ENCODE results near the gene ARHGAP8. TPM values are rescaled to one million over a fixed set of nuclear protein-coding genes. Genes with fewer than 3 reads are reported as not detected.

The ARHGAP8 gene
- total and polyA plus RNA-seq, 2 of the 13 experiments (the other 11 are each of a cell fraction or from before 2014, with no cell fraction given): 0.07 TPM; not detected in 1

- no peak for FAIRE-seq
- no peak overlapping the region for H3K9ac ChIP-seq (ENCODE audit: insufficient read depth, low read depth, low read length)
- H3K4me3 ChIP-seq (replicated peaks in 1 of 3; ENCODE audit: insufficient read depth in 1 of 3, low read depth in 2 of 3, low read length in 3 of 3): no peak overlapping the region
- ChIA-PET CTCF (ENCODE audit: low intra/inter-chr PET ratio, low total read pairs) (no interaction called here), POLR2A (no interaction called here)
- 74% methylated on average over 14 of the region's 17 CpGs for WGBS (ENCODE audit: low lambda C conversion rate)
- TF ChIP-seq AGO1 (IDR thresholded peaks at IDR 0.05; ENCODE audit: low read depth, low read length, poor library complexity, severe bottlenecking) (peak; percentile 56), DPF2 (CRISPR knock-in tag; IDR thresholded peaks at IDR 0.05; ENCODE audit: borderline replicate concordance, low read depth) (no peak)
- DNase-seq (ENCODE audit: low spot score): no peak
- in situ Hi-C loops (cut with HindIII; ENCODE audit: extremely low pct_ligation_motif_present, low pct_unique_long_range_greater_than_20kb): no loop called here
- no peaks in the 10 kb centered on the region; a peak in 1 of 5 replicates for H3K27me3 ChIP-seq (ENCODE audit: control insufficient read depth in 1 of 2, insufficient read depth in 2 of 2, low read length in 2 of 2)
- no peak overlapping the region for H3K4me2 ChIP-seq (ENCODE audit: low read depth, low read length)
- no peak overlapping the region for H3K27ac ChIP-seq (ENCODE audit: extremely low read length, insufficient read depth, low read length)
- intact Hi-C loops (cut with micrococcal nuclease; ENCODE audit: unreplicated experiment): loop anchor here (5.0 kb wide), 1 partner anchor 363 kb away; no protein-coding TSS in a partner anchor
- H3K79me2 ChIP-seq (ENCODE audit: insufficient read depth, low read length): no peaks in the 10 kb centered on the region
- BruUV-seq (replicated peaks): no TSS peak
- peaks cover 37% of the 10 kb centered on the region for H3K4me1 ChIP-seq (ENCODE audit: insufficient read depth, low read length)
- H2AFZ ChIP-seq (ENCODE audit: low read length): no peak overlapping the region
- H3K9me3 ChIP-seq (ENCODE audit: low read length): no peaks in the 10 kb centered on the region
- ATAC-seq: no peak
- peaks cover 3% of the 10 kb centered on the region; the same call in 1 of the 2 replicates for H4K20me1 ChIP-seq (ENCODE audit: insufficient read depth, low read length)
- H3K36me3 ChIP-seq (replicated peaks in 1 of 2; ENCODE audit: control insufficient read depth in 1 of 2, insufficient read depth in 2 of 2, low read length in 2 of 2): no peaks in the 10 kb centered on the region
Observed at GRCh38 chr22:44740307-44740706, 12.1 kb upstream of the ARHGAP8 start.

GRCh38 chr22:44741929-44742328 is 10.4 kb upstream of the ARHGAP8 start:
- H3K79me2 ChIP-seq (ENCODE audit: insufficient read depth, low read length): no peaks in the 10 kb centered on the region
- CTCF ChIA-PET (ENCODE audit: low intra/inter-chr PET ratio, low total read pairs): no interaction called here
- POLR2A ChIA-PET: no interaction called here
- H2AFZ ChIP-seq (ENCODE audit: low read length): no peak overlapping the region
- H3K27me3 ChIP-seq (ENCODE audit: control insufficient read depth in 1 of 2, insufficient read depth in 2 of 2, low read length in 2 of 2): peaks cover 0 to 6% of the 10 kb centered on the region in 2 experiments; a peak in 3 of 5 replicates
- H3K9ac ChIP-seq (ENCODE audit: insufficient read depth, low read depth, low read length): no peak overlapping the region
- no peaks in the 10 kb centered on the region for H3K9me3 ChIP-seq (ENCODE audit: low read length)
- no peak overlapping the region for H3K27ac ChIP-seq (ENCODE audit: extremely low read length, insufficient read depth, low read length)
- ATAC-seq (no peak), FAIRE-seq (no peak), DNase-seq (ENCODE audit: low spot score) (no peak)
- no peak for TF ChIP-seq TIGD3 (CRISPR knock-in tag; IDR thresholded peaks at IDR 0.05; ENCODE audit: borderline replicate concordance)
- no peaks in the 10 kb centered on the region for H3K36me3 ChIP-seq (replicated peaks in 1 of 2; ENCODE audit: control insufficient read depth in 1 of 2, insufficient read depth in 2 of 2, low read length in 2 of 2)
- no peak overlapping the region for H3K4me2 ChIP-seq (ENCODE audit: low read depth, low read length)
- no peak overlapping the region for H3K4me3 ChIP-seq (replicated peaks in 1 of 3; ENCODE audit: insufficient read depth in 1 of 3, low read depth in 2 of 3, low read length in 3 of 3)
- H4K20me1 ChIP-seq (ENCODE audit: insufficient read depth, low read length): 0 out of 2 replicates have a peak, but pooled peaks cover 3% of the 10 kb centered on the region
- H3K4me1 ChIP-seq (ENCODE audit: insufficient read depth, low read length): peaks cover 41% of the 10 kb centered on the region
- intact Hi-C loops (cut with micrococcal nuclease; ENCODE audit: unreplicated experiment) (loop anchor here (5.0 kb wide), 1 partner anchor 365 kb away; no protein-coding TSS in a partner anchor), in situ Hi-C loops (cut with HindIII; ENCODE audit: extremely low pct_ligation_motif_present, low pct_unique_long_range_greater_than_20kb) (no loop called here)
- 47% methylated on average over 9 of the region's 9 CpGs for WGBS (ENCODE audit: low lambda C conversion rate)
- BruUV-seq (replicated peaks): no TSS peak
